ENCODE data around the gene LIN7C. TPM values are rescaled to one million over a fixed set of nuclear protein-coding genes. Genes with fewer than 3 reads are reported as not detected.

LIN7C gene
- total and polyA plus RNA-seq, 2 of the 13 experiments (the other 11 are each of a cell fraction or from before 2014, with no cell fraction given) = 14.8 to 37.2 TPM

- TF ChIP-seq PAXIP1 (CRISPR knock-in tag; conservative IDR thresholded peaks at IDR 0.05) (peak; percentile 62), KDM5B (CRISPR knock-in tag; IDR thresholded peaks at IDR 0.05; ENCODE audit: borderline replicate concordance) (no peak), NR2F1 (CRISPR knock-in tag; IDR thresholded peaks at IDR 0.05) (no peak), RCOR2 (CRISPR knock-in tag; IDR thresholded peaks at IDR 0.05) (0 out of 2 replicates have a peak, but pooled peaks have one; percentile 12), SOX5 (CRISPR knock-in tag; IDR thresholded peaks at IDR 0.05; ENCODE audit: borderline replicate concordance) (peak; percentile 16; the same call in 1 of the 2 replicates), FOXA1 (IDR thresholded peaks at IDR 0.05) (no peak), FOXA1 (CRISPR knock-in tag; IDR thresholded peaks at IDR 0.05) (0 out of 2 replicates have a peak, but pooled peaks have one; percentile 27), NBN (conservative IDR thresholded peaks at IDR 0.05) (no peak), SOX13 (IDR thresholded peaks at IDR 0.05) (no peak), SOX13 (CRISPR knock-in tag; conservative IDR thresholded peaks at IDR 0.05 in 1 of 2, IDR thresholded peaks at IDR 0.05 in 1 of 2) (peak in 1 of 2 experiments; percentile 17; a peak in 1 of 4 replicates), EP300 (IDR thresholded peaks at IDR 0.05; ENCODE audit: low read depth in 2 of 2, low read length in 2 of 2) (peak in 1 of 2 experiments; percentile 23; a peak in 1 of 4 replicates), EP300 (CRISPR knock-in tag; IDR thresholded peaks at IDR 0.05; ENCODE audit: borderline replicate concordance) (no peak), PRDM4 (CRISPR knock-in tag; IDR thresholded peaks at IDR 0.05; ENCODE audit: borderline replicate concordance) (no peak), ZNF607 (CRISPR knock-in tag; IDR thresholded peaks at IDR 0.05; ENCODE audit: borderline replicate concordance) (no peak), SAP130 (CRISPR knock-in tag; IDR thresholded peaks at IDR 0.05; ENCODE audit: low read depth) (peak; percentile 52; the same call in 1 of the 2 replicates), AHDC1 (CRISPR knock-in tag; IDR thresholded peaks at IDR 0.05; ENCODE audit: borderline replicate concordance) (peak; percentile 19; the same call in 1 of the 2 replicates), CREBL2 (CRISPR knock-in tag; IDR thresholded peaks at IDR 0.05; ENCODE audit: borderline replicate concordance) (no peak)
These were observed 50.3 kb downstream of the LIN7C start (continued) for GRCh38 chr11:27456140-27456794.
